ENCODE measurements around the gene SEMA5A.

GRCh38 chr5:9382522-9382921 lies 163.4 kb downstream of the SEMA5A start:
- TF ChIP-seq SUZ12 (IDR thresholded peaks at IDR 0.05; ENCODE audit: extremely low read depth, insufficient read depth, insufficient read length) (no peak), ZNF274 (IDR thresholded peaks at IDR 0.05; ENCODE audit: low read depth, low read length) (no peak)

Data from NT2/D1 (cell line).